ENCODE measurements around the gene CCDC142. TPM values are rescaled to one million over a fixed set of nuclear protein-coding genes. Genes with fewer than 3 reads are reported as not detected.

The CCDC142 gene
- total RNA-seq, 1 experiment from 2014 or later, result 24.2 TPM

- TF ChIP-seq POLR2AphosphoS5 (IDR thresholded peaks at IDR 0.05; ENCODE audit: low read depth, low read length) (no peak), SIN3A (IDR thresholded peaks at IDR 0.05; ENCODE audit: borderline replicate concordance, insufficient read depth, low read depth, low read length) (no peak), REST (IDR thresholded peaks at IDR 0.05; ENCODE audit: insufficient read depth in 1 of 2, low read depth in 2 of 2, low read length in 1 of 2) (no peak), TCF7L2 (IDR thresholded peaks at IDR 0.05; ENCODE audit: low read depth, low read length) (no peak), CTCF (IDR thresholded peaks at IDR 0.05) (no peak)
- BruUV-seq (replicated peaks), result no TSS peak
- intact Hi-C loops (cut with micrococcal nuclease; ENCODE audit: unreplicated experiment) (no loop called here), in situ Hi-C loops (cut with HindIII; ENCODE audit: low pct_unique_long_range_greater_than_20kb, low sequenced_read_pairs) (no loop called here)
- H3K4me1 ChIP-seq (ENCODE audit: control insufficient read depth, insufficient read depth, low read length), result peaks cover 4% of the 10 kb centered on the region
- H3K4me3 ChIP-seq (ENCODE audit: low read depth in 2 of 2, low read length in 2 of 2), result peak overlapping the region in 1 of 2 experiments; percentile 37; a peak in 1 of 4 replicates
- peaks cover under 1% of the 10 kb centered on the region; the same call in 1 of the 2 replicates for H3K36me3 ChIP-seq (ENCODE audit: control insufficient read depth, insufficient read depth, low read length)
- CTCF ChIA-PET, result no interaction called here
- H3K9me3 ChIP-seq (ENCODE audit: control insufficient read depth, insufficient read depth, low read depth, low read length), result no peaks in the 10 kb centered on the region
- ATAC-seq (no peak), DNase-seq (ENCODE audit: low read depth, low spot score) (no peak)
- no peak overlapping the region for H3K27ac ChIP-seq (ENCODE audit: low read length)
- no peaks in the 10 kb centered on the region for H3K27me3 ChIP-seq (ENCODE audit: control insufficient read depth, insufficient read depth, low read length)
- POLR2A ChIA-PET, result no interaction called here
Measured at GRCh38 chr2:74512744-74513604, 30.2 kb upstream of the CCDC142 start.

- Histone ChIP-seq H3K4me1 (ENCODE audit: control insufficient read depth, insufficient read depth, low read length) (peaks cover 4% of the 10 kb centered on the region), H3K9me3 (ENCODE audit: control insufficient read depth, insufficient read depth, low read depth, low read length) (no peaks in the 10 kb centered on the region), H3K36me3 (ENCODE audit: control insufficient read depth, insufficient read depth, low read length) (peaks cover 4% of the 10 kb centered on the region; the same call in 1 of the 2 replicates), H3K27ac (ENCODE audit: low read length) (no peak overlapping the region), H3K4me3 (ENCODE audit: low read depth in 2 of 2, low read length in 2 of 2) (no peak overlapping the region), H3K27me3 (ENCODE audit: control insufficient read depth, insufficient read depth, low read length) (no peaks in the 10 kb centered on the region)
- in situ Hi-C loops (cut with HindIII; ENCODE audit: low pct_unique_long_range_greater_than_20kb, low sequenced_read_pairs) (no loop called here), intact Hi-C loops (cut with micrococcal nuclease; ENCODE audit: unreplicated experiment) (no loop called here)
- ATAC-seq, result no peak
- TF ChIP-seq CTCF (IDR thresholded peaks at IDR 0.05) (no peak), TCF7L2 (IDR thresholded peaks at IDR 0.05; ENCODE audit: low read depth, low read length) (no peak), SIN3A (IDR thresholded peaks at IDR 0.05; ENCODE audit: borderline replicate concordance, insufficient read depth, low read depth, low read length) (no peak), REST (IDR thresholded peaks at IDR 0.05; ENCODE audit: insufficient read depth in 1 of 2, low read depth in 2 of 2, low read length in 1 of 2) (no peak), POLR2AphosphoS5 (IDR thresholded peaks at IDR 0.05; ENCODE audit: low read depth, low read length) (no peak)
- ChIA-PET CTCF (no interaction called here), POLR2A (no interaction called here)
- DNase-seq (ENCODE audit: low read depth, low spot score), result no peak
- BruUV-seq (replicated peaks), result no TSS peak
Measured at GRCh38 chr2:74511104-74511989, 28.5 kb upstream of the CCDC142 start.
